Smooth muscle cell (in vitro differentiated cells): ENCODE measurements around the gene SART3. TPM values are rescaled to one million over a fixed set of nuclear protein-coding genes. Genes with fewer than 3 reads are reported as not detected.

ENCODE experiments used
- DNase-seq: peaks from one replicate; lab custom pipeline; 2025; ENCODE audit not compliant: unreplicated experiment; lab: John Stamatoyannopoulos, UW
- H2AFZ ChIP-seq: fragments of 200-600 bp; sonication (generic); 2 replicates; pipeline ENCODE4 v1.6.0; 2016; ENCODE audit warnings: antibody characterized with exemption, low read depth, mild to moderate bottlenecking
- H3F3A ChIP-seq: fragments of 200-600 bp; sonication (generic); 2 replicates; pipeline ENCODE4 v1.6.0; 2017; ENCODE audit warnings: antibody characterized with exemption, low read depth
- H3K27ac ChIP-seq: fragments of 200-600 bp; sonication (generic); 2 replicates; pipeline ENCODE4 v1.5.1; 2016; ENCODE audit warnings: low read depth, mild to moderate bottlenecking
- H3K27me3 ChIP-seq: fragments of 200-600 bp; sonication (generic); 2 replicates; pipeline ENCODE4 v1.6.1; 2016; ENCODE audit warnings: low read depth, mild to moderate bottlenecking
- H3K36me3 ChIP-seq: fragments of 200-600 bp; sonication (generic); 2 replicates; pipeline ENCODE4 v1.5.1; 2016; ENCODE audit warnings: low read depth
- H3K4me1 ChIP-seq: fragments of 200-600 bp; sonication (generic); 2 replicates; pipeline ENCODE4 v1.5.1; 2016; ENCODE audit warnings: low read depth
- H3K4me2 ChIP-seq: fragments of 200-600 bp; sonication (generic); 2 replicates; pipeline ENCODE4 v1.6.0; 2016; ENCODE audit warnings: mild to moderate bottlenecking
- H3K4me3 ChIP-seq: fragments of 200-600 bp; sonication (generic); 2 replicates; pipeline ENCODE4 v1.5.1; 2016; ENCODE audit warnings: mild to moderate bottlenecking
- H3K79me2 ChIP-seq: fragments of 200-600 bp; sonication (generic); 2 replicates; pipeline ENCODE4 v1.6.0; 2016; ENCODE audit warnings: low read depth, mild to moderate bottlenecking
- H3K9ac ChIP-seq: fragments of 200-600 bp; sonication (generic); 2 replicates; pipeline ENCODE4 v1.6.0; 2016; ENCODE audit warnings: low read depth
- H3K9me3 ChIP-seq: fragments of 200-600 bp; sonication (generic); replicated peaks from 2 replicates; pipeline ENCODE4 v1.5.1; 2016; ENCODE audit warnings: low read depth
- H4K20me1 ChIP-seq: fragments of 200-600 bp; sonication (generic); 2 replicates; pipeline ENCODE4 v1.6.0; 2016; ENCODE audit warnings: low read depth
- CTCF ChIP-seq: fragments of 200-600 bp; sonication (generic); IDR thresholded peaks from 2 replicates; pipeline ENCODE4 v1.5.1; 2017; ENCODE audit warnings: borderline replicate concordance, mild to moderate bottlenecking, antibody characterized with exemption; ENCODE audit not compliant: insufficient read depth, poor library complexity, severe bottlenecking
- WGBS: methylation state at CpG from one replicate; pipeline ENCODE4 v1.1.7; 2016; ENCODE audit warnings: low lambda C conversion rate; 5-methylcytosine and 5-hydroxymethylcytosine counted together
- polyA plus RNA-seq: library from polyadenylated mRNA; unstranded; fragments of >200 nt; fragmentation: Nextera tagmentation; extraction: Ambion mirVana; gene quantifications from 2 replicates; pipeline ENCODE4 v1.2.1, GENCODE V29; 2016
- total RNA-seq: library from RNA; depleted of rRNA; stranded (reverse); fragments of >200 nt; gene quantifications from 2 replicates; pipeline ENCODE4 v1.2.3, GENCODE V29; 2014

Gene SART3
- total and polyA plus RNA-seq, 2 experiments from 2014 or later: 22.7 to 94.5 TPM

GRCh38 chr12:108477881-108478259, 83.1 kb downstream of the SART3 start:
- Histone ChIP-seq H3K36me3 (no peaks in the 10 kb centered on the region), H2AFZ (no peak overlapping the region), H3K9ac (no peak overlapping the region), H3F3A (no peaks in the 10 kb centered on the region), H4K20me1 (no peaks in the 10 kb centered on the region), H3K27me3 (peaks cover 10% of the 10 kb centered on the region), H3K27ac (no peak overlapping the region), H3K9me3 (no peaks in the 10 kb centered on the region), H3K4me3 (no peak overlapping the region), H3K4me1 (no peaks in the 10 kb centered on the region), H3K4me2 (peak overlapping the region; percentile 31), H3K79me2 (no peaks in the 10 kb centered on the region)
- WGBS: 74% methylated on average over 6 of the region's 6 CpGs
- DNase-seq: no peak
- TF ChIP-seq CTCF: no peak

- Histone ChIP-seq H3K4me2 (no peak overlapping the region), H2AFZ (no peak overlapping the region), H3K36me3 (no peaks in the 10 kb centered on the region), H3K4me1 (no peaks in the 10 kb centered on the region), H4K20me1 (no peaks in the 10 kb centered on the region), H3K4me3 (no peak overlapping the region), H3K9ac (no peak overlapping the region), H3K79me2 (no peaks in the 10 kb centered on the region), H3K27me3 (peaks cover 16% of the 10 kb centered on the region), H3K27ac (no peak overlapping the region), H3K9me3 (no peaks in the 10 kb centered on the region), H3F3A (no peaks in the 10 kb centered on the region)
- no peak for TF ChIP-seq CTCF
- WGBS: 87% methylated on average over 11 of the region's 11 CpGs
- no peak for DNase-seq
These were observed 83.7 kb downstream of the SART3 start for GRCh38 chr12:108477055-108477880.

- H3K36me3 ChIP-seq: no peaks in the 10 kb centered on the region
- no peak overlapping the region for H3K9ac ChIP-seq
- H3K4me1 ChIP-seq: no peaks in the 10 kb centered on the region
- H3K79me2 ChIP-seq: no peaks in the 10 kb centered on the region
- no peak overlapping the region for H3K27ac ChIP-seq
- no peak for DNase-seq
- no peak overlapping the region for H3K4me3 ChIP-seq
- WGBS: 77% methylated on average over 2 of the region's 2 CpGs
- no peaks in the 10 kb centered on the region for H3K9me3 ChIP-seq
- H3F3A ChIP-seq: no peaks in the 10 kb centered on the region
- no peak overlapping the region for H3K4me2 ChIP-seq
- no peak for TF ChIP-seq CTCF
- H3K27me3 ChIP-seq: peaks cover 30% of the 10 kb centered on the region
- no peaks in the 10 kb centered on the region for H4K20me1 ChIP-seq
- no peak overlapping the region for H2AFZ ChIP-seq
These were observed 85.6 kb downstream of the SART3 start for GRCh38 chr12:108475396-108475795.
